GM18508 (cell line): ENCODE results near the gene HEMGN.

Experiments
- ATAC-seq: cut with Tn5 transposase; IDR thresholded peaks from one replicate; pipeline ENCODE4 v1.9.1; 2021; ENCODE audit warnings: moderate number of reproducible peaks; ENCODE audit not compliant: insufficient read depth, unreplicated experiment

Gene HEMGN

GRCh38 chr9:97903177-97903576 is 34.8 kb downstream of the HEMGN start:
- ATAC-seq, result no peak

GRCh38 chr9:97900738-97901565 is 37.0 kb downstream of the HEMGN start:
- ATAC-seq, result no peak

GRCh38 chr9:97900103-97900737 is 37.8 kb downstream of the HEMGN start:
- no peak for ATAC-seq

GRCh38 chr9:97895695-97896332 is 42.2 kb downstream of the HEMGN start:
- ATAC-seq, result no peak

DNA sequence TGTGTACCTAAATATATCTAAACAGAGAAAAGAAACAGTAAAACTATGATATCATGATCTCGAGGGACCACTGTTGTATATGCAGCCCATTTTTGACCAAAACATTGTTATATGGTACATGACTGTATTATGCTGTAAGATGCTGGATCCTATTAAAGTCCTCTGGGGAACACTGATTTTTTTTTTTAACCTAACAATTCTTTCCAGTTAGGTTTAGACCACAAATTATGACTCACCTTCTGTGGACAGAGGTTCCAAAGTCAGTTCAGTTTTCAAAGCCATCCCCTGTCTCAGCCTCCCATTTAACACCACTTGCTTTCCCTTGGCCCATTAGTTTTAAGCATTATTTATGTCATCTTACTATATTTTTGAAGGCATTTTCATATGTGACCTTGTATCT is 42.8 kb downstream of the HEMGN start:
- ATAC-seq, result no peak

DNA sequence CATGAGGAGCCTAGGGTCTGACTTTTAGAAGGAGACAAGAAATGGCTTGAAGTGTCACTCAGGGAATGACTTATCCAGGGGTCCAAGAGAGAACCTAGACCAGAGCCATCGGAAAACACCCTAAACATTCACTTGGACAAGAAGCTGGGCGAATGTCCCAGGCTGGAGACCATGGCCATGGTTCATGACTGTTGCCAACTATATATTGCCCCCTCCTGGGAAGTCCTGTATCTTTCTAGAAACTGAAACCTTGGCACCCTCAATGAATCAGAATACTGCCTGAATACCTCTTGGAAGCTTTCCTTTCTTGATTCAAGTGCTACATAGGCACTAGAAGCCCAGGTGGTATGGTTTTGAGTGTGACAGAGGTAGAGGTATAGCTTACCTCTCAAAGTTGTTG is 45.6 kb downstream of the HEMGN start:
- no peak for ATAC-seq

DNA sequence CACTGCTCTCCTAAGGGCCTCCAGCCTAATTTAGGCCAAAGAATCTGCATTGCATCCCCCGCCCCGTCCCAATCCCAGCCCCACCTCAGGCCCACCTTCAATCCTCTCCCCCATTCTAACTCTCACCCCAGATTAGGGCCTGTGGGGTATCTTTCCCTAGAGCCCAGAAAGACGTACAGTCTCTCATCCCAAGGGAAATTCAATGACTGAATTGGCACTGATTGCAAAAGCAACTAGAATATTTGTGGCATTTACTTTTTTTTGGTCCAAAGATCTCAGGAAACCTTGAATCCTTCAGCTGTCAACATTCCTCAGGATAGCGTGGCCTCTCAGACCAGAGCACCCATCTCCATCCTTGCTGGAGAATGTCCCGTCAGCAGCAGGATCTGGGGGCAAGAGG is 46.2 kb downstream of the HEMGN start:
- ATAC-seq, result no peak

DNA sequence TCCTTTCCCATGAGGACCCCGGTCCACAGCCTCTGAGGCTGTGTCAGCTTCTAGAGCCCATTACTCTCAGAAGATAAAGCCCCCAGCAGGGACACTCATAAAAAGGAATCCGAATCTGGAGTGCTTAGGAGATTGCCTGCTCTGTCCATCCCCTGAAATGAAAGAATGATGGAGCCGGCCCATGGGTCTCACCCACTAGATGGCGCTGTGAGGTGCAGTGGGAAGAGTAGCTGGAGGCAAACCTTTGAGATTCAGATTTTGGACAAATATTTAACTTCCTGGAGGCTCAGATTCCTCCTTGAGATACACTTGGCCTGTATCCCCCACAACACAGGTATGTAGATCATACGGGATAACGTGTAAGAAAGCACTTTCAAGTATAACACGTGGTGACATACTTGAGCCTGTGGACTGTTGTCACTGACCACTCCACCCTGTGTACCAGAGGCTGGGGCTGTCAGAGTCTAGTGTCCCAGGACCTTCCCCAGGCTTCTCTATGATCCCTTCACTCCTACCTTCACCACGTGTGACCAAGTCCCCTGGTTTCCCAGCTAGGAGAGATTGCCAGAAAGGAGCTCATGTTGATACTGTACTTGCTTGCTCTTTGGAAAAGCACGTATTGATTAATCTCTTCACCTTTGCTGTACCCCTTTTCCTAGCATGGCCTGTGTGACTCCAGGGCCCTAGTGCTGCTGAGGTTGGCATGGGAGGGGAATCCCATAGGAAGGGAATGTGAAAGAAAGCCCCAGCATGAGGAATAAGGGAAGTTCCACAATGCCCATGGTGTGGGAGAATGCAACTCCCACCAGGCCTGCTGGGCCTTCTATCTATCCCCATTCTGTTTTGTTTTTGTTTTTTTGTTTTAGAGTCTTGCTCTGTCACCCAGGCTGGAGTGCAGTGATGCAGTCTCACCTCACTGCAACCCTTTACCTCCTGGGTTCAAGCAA is 47.8 kb downstream of the HEMGN start:
- no peak for ATAC-seq

GRCh38 chr9:97880336-97880735 is 57.6 kb downstream of the HEMGN start:
- ATAC-seq, result no peak
